Measurements from ENCODE around the gene CNTNAP4.
A peak's percentile ranks its signal among the peaks of the same experiment; 100 is the strongest.

- TF ChIP-seq CTCF (IDR thresholded peaks at IDR 0.05; ENCODE audit: low read depth, low read length, missing input control) (peak; percentile 45), JUND (IDR thresholded peaks at IDR 0.05) (no peak), EGR1 (IDR thresholded peaks at IDR 0.05; ENCODE audit: low read depth in 2 of 2) (no peak), REST (IDR thresholded peaks at IDR 0.05) (no peak), MAX (IDR thresholded peaks at IDR 0.05) (no peak), RAD21 (IDR thresholded peaks at IDR 0.05) (peak; percentile 83 to 87)
Measured at GRCh38 chr16:76278980-76279379, 1.8 kb downstream of the CNTNAP4 start.

Measured in liver (tissue), 3 donors.